CD4-positive, alpha-beta T cell treated with Interleukin-15 for 4 hours (primary cell): ENCODE measurements around the gene ADAMTSL5.

Experiments
- DNase-seq: peaks from one replicate; pipeline ENCODE4 v3.0.0-alpha.2; 2020; ENCODE audit warnings: low spot score

ADAMTSL5 gene

DNA sequence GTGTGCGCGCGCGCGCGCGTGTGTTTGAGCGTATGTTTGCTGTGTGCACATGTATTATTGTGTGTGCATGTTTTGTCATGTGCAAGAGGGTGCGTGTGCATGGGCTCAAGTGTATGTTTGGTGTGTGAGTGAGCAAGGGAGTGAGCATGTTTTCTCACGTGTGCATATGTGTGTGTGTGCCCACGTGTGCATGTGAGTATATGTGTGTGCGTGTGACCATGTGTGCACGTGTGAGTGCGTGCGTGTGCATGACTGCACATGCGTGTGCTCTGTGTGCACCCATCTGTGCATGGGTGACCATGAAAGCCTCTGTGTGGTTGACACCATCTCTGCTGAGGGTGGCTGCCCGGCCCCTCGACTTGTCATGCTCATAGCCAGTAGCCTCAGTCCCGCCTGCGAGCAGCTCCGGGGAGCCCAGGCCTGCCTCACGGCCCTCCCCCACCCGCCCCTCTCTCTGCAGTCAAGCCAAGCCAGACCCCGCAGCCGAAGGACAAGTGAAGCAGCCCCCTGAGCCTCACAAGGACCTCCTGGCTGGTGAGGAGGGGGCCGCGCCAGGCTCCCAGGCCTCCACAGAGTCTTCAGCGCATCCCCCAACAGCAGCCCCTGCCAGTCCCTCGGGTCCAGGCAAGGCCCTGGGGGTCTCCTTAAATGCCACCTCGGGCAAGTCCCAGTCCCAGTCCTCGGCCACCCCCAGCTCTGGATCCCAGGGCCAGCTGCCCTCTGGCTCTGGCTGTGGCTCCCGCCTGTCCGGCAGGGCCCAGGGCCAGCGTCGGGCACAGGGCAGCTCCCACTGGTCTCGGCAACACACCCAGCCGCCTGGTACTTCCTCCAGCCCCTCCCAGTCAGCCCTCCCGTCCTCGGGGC lies 15.9 kb downstream of the ADAMTSL5 start:
- no peak for DNase-seq

DNA sequence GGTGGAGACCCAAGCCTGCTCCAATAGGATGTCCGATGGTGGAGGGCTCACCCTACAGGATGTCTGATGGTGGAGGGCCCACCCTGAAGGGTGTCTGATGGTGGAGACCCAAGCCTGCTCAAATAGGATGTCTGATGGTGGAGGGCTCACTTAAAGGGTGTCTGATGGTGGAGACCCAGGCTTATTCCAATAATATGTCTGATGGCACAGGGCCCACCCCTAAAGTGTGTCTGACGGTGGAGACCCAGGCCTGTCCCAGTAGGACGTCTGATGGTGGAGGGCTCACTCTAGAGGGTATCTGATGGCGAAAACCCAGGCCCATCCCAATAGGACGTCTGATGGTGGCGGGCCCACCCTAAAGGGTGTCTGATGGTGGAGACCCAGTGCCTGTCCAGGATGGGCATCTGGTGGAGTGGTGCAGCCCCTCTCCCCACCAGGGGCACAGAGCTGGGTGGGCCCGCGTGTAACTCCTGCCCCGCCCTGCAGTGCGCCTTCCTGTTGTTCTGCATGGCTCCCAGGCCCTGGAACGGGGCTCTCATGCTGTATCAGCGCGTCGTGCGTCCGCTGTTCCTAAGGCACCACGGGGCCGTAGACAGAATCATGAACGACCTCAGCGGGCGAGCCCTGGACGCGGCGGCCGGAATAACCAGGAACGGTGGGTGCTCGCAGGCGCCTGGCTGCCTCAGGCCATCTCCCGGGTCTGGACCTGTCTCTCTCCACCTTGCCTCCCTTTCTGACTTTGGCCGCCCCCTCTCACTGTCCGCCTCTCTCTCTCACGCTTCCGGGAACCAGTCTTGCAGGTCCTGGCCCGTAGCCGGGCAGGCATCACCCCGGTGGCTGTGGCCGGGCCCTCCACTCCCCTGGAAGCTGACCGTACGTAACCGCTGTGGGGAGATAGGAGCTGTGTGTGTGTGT lies 16.8 kb downstream of the ADAMTSL5 start:
- DNase-seq: no peak

DNA sequence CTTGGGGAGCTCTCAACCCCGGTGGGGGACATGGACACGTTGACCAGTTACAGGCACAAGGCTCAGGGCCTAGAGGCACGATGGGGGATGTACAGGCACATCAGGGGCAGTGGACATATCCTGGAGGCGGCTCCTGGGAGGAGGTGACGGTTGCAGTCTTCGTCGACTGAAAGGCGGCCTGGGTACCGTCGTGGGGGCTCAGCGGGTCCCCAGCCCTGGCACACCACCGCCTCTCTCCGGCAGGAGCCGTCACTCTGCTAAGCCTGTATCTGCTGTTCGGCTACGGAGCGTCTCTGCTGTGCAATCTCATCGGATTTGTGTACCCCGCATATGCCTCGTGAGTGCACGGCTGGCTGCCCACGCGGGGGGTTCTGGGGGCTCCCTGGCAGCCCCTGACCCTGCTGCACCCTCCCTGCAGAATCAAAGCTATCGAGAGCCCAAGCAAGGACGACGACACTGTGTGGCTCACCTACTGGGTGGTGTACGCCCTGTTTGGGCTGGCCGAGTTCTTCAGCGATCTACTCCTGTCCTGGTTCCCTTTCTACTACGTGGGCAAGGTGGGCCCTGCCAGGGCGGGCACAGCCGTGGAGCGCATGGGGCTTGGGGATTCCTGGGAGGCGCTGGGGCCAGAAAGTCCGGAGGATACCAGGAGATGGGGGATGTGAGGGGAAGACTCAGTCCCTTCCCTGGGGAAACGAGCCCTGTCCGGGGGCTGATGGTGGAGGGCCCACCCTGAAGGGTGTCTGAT lies 17.6 kb downstream of the ADAMTSL5 start:
- DNase-seq: no peak

DNA sequence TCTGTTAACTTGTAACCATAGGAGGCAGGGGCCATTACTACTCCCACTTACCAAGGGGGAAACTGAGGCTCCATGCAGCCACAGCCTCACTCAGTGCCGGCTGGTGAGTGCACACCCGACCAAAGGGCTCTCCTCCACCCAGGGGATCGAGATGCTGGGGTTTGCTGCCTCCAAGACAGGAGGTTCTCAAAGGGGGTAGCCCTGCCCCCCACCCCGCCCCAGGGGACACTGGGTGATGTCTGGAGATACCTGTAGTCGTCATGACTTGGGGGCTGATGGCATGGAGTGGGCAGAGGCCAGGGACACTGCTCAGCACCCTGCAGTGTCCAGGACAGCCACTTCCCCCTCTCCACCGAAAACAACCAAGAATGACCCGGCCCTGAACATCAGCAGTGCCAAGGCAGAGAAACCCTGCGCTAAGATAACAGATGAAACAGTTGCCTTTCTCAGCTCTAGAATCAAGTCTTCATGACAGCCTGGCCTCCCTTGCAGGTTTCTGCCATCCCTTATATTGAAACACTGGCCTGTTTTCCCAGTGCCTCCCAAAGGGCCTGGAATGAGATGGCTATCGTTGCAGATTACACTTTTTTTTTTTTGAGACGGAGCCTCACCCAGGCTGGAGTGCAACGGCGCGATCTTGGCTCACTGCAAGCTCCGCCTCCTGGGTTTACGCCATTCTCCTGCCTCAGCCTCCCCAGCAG lies 18.6 kb downstream of the ADAMTSL5 start:
- no peak for DNase-seq

DNA sequence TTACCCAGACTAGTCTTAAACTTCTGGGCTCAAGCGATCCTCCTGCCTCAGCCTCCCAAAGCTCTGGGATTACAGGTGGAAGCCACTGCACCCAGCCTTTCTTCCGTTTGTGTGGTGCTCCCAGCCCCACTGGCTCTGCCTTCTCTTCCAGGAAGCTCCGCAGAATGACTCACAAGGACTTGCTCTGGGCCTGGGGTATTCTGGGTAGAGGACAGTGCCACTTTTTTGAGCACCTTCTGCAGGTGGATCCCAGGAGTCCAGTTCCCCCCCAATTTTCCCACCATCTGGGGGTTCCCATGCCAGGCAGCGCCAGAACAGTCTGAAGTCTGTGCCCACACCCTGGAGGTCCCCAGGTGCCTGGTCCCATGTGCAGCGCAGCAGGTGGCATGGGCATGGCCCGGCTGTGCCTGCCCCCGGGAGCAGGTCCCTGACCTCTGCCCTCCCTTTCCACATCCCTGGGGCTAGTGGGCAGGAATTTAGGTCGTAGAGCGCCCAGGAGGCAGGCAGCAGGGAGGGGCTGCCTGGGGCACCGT lies 20.3 kb downstream of the ADAMTSL5 start:
- DNase-seq: no peak

DNA sequence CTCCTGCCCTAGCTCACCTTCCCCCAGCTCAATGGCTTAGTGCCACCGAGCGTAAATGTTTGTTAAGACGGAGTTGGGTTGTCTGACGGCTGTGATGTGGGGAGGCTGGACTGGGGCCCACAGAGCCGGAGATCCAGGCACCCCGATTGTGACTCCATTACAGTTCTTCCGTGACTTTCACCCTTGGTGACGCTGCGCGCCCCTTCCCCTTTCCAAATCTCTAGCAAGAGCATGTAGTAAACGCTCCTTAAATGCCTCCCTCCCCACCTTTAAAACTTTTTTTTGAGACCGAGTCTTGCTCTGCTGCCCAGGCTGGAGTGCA lies 21.0 kb downstream of the ADAMTSL5 start:
- no peak for DNase-seq

DNA sequence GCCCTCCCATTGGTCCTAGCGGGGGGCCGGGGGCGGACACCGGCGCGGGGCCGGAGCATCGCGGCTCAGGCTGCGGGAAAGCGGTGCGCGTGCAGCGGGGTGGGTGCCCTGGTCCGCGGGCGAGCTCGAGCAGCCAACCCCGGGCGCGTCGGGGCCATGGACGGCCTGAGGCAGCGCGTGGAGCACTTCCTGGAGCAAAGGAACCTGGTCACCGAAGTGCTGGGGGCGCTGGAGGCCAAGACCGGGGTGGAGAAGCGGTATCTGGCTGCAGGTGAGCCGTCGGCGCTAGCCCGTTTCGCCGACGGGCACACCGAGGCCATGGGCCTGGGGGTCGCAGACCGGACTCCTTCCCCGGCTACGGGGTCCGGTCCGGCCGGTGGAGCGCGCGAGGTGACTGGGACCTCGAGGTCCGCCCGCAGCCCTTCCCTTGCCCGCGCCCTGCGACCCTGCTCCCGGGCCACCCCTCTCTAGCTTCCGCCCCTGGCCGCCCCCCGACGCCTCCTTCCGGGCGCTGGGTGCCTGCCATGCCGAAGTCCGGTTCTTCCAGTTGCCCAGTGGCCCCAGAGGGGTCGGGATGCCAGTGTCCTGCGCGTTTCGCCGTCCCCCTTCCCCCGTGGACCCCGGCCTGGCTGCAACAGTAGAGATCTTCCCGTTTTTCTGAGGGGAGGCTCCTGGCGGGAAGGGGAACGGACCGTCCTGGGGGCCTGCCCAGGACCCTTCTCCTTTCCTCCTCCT lies 21.5 kb downstream of the ADAMTSL5 start, which contains the start of gene REEP6:
Gene REEP6 (plus strand): TSS at position 68 of the 735 bp plus-strand sequence. CDS start 89 bp downstream, at position 157.
- DNase-seq: no peak

DNA sequence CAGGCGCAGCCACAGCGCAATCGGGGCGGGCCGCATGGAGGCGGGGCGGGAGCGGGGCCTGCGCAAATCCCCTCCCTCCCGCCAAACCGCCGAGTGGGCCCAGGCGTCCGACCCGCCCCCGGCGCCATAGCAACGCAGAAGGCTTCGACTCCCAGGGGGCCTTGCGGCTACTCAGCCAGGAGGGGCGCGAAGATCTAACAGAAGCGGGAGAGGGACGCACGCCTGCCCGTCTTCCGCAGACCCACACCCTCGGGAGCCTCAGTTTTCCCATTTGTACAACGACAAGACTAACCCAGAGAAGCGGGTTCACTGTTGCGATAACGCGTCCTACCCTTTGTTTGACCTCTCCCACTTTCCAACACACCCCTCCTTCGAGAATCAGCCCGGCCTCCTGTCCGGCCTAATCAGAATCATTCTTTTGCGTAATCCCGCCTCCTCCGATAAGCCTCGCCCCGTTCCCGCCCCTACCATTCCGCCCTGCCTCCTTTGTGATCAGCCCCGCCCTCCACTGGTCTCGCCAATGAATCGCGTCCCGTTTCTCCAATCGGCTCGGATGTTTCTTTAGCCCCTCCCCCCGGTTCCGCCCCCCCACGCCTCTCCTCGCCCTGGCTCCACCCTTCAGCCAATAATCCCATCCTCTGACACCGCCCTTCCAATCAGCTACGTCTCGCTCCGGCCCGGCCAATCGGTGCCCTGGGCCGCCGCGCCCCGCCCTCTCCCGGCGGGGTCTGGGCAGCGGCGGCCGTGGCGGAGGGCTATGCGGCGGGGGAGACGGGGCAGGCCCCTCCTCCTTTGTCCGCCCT lies 22.3 kb downstream of the ADAMTSL5 start, which contains the start of gene PCSK4:
Gene PCSK4 (minus strand): TSS at position 40 of the 803 bp plus-strand sequence. CDS start 4 bp downstream, at position 36.
- DNase-seq: peak; percentile 97

DNA sequence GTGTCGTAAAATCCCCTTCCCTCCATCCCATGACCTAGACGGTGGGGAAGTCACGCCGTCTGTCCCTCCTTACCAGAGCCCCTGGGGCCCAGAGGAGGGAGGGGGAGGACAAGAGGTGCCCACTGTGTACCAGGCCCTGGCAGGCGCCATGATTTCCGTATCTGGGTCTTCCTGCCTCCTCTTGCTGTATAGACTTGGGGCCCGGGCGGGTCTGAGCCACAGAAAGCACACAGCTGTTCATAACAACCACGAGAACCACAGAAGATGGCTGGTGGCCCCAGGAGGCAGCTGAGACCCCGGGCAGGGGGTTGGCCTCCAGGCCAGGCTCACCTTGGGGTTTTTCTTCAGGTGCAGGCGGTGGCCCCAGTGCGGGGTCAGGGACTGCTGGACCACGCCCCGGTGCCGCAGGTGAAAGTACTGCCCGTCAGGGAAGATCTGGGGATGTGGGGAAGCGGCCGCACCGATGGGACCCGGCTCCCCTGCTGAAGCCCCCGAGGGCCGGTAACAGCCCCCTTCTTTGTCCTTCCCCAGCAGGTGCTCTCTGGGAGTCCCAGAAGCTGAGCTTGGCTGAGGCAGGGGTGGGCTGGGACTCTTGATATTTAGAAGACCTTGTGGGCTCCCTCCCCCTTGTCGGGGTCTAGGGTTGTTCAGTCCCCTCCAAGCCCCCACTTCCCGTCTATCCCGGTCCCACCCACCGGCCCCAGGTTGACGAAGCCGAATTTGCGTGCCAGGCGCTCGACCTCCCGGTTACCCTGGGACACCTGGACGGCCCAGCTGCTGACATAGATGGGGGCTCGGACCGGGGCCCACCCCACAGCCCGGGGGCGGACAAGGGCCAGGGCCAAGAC lies 23.1 kb downstream of the ADAMTSL5 start:
- DNase-seq: no peak

DNA sequence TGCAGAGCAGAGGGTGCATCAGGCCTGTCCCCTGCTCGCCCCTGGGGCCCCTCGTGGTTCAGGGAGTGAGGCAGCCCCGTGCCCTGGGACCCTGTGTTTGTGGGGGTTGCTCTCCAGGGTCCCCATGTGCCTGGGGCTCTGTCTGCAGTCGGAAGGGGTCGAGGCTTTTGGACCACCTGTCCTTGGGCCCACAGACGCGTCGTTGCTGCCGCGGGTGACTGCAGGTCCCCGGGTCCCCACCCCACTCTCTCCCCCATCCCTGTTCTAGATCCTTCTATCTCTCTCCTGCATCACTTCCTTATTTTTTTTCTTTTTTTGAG lies 24.6 kb downstream of the ADAMTSL5 start:
- no peak for DNase-seq

DNA sequence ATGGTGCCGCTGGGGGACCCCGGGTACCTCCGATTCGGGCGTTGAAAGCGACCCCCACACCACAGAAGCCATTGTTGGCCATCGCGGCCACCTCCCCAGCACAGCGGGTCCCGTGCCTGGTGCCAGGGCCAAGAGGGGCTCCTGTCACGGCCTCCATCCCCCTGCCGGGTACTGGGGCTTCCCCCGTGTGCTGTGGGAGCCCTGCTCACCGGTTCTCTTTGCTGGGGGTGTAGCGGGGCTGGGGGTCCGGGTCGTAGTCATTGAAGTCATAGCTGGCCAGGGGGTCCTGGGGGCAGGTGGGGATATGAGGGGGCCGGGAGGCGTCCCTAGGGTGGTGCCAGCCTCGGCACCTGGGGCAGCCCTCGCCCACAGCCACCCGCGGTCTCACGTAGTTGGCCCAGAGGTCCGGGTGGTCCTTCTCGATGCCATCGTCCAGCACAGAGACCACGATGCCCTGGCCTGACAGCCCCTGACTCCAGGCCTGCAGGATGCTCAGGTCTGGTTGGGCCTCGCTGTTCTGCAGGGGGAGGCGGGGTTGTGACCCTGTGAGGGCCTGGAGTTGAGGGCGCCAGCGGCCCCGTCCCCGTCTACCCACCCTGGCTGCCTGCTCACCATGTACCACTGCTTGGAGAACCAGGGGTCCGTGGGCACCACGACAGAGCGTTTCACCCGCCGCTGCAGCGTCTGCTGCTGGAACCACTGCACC lies 25.1 kb downstream of the ADAMTSL5 start:
- no peak for DNase-seq

DNA sequence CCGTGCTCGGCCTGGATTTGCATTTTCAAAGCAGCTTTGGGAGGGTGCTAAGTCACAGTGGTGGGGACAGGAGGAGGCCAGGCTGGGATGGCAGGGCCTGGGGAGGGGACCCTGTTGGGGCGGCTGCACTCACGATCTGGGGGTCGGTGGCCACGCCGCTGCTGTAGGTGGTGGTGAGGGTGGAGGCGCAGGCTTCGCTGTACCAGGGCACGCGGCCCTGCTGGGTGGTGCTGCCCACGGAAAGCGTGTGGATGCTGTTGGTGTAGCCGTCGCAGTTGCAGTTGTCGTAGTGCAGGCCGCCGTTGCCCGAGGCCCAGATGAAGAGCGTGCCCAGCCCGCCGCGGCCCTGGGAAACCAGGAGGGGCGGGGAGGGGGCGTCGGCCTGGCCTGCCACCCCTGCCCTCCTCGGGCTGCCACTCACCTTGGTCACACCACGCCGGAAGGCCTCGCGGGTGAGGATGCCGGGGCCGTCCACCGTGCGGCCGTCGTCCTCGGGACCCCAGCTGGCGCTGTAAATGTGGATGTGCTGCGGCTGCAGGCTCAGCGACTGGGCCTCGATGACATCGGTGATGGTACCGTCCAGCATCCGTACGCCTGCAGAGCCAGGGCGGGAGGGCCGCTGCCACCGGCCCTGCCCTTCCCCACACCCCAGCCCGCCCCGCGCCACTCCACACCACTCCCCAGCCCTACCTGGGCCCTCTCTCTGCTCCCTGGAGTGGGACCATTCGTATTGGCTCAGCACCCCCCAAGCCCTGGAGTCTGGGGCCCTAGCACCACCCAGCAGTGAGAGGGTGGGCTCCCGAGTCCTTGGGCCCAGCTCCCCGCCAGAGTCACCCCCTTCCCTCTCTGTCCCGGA lies 25.9 kb downstream of the ADAMTSL5 start:
- DNase-seq: no peak

DNA sequence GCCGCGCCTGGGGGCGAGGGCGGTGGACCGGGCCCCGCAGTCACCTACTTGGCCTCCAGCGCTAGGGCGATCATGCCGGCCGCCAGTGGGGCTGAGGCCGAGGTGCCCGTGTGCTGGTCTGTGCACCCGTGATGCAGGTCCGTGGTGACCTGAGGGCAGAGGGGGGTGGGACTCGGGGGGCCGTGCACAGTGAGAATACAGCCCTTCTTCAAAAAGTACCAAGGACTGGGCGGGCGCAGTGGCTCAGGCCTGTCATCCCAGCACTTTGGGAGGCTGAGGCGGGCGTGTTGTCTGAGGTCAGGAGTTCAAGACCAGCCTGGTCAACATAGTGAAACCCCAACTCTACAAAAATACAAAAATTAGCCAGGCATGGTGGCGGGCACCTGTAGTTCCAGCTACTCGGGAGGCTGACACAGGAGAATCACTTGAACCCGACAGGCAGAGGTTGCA lies 28.8 kb downstream of the ADAMTSL5 start:
- no peak for DNase-seq

DNA sequence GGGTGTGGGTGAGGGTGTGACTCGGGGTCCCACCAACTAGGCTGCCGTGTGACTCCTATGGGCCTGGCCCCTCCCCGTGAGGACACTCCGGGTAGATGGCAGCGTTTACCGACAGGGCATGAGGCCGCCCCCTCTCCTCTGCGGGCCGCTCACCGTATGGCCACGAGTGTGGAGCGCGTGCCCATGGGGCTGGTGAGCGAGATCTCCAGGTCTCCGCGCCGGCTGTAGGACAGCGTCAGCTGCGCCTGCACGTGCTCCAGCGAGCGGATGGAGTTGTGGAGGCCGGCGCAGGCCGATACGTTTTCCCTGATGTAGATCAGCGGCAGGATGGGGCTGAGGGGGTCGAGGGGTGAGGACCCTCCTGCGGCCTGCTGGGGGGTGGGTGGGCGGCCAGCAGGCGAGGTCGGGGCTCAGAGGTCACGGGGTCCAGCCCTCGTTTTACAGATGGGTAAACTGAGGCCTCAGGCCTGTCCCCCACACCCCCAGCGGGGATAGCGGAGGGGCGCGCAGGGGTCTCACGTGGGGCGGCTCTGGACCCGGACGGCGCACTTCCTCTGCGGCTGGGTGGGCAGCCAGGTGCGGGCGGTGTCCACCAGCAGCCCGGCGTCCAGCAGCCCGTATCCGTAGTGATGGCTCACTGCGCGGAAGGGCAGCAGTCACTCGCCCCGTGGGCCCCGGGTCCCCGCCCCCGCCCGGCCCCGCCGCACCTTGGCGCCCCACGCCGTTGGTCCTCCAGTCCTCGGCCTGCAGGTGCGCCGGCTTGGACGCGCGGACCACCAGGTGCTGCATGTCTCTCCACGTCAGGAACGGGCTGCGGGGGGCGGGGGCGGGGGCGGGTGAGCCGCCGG lies 29.5 kb downstream of the ADAMTSL5 start:
- DNase-seq: no peak

DNA sequence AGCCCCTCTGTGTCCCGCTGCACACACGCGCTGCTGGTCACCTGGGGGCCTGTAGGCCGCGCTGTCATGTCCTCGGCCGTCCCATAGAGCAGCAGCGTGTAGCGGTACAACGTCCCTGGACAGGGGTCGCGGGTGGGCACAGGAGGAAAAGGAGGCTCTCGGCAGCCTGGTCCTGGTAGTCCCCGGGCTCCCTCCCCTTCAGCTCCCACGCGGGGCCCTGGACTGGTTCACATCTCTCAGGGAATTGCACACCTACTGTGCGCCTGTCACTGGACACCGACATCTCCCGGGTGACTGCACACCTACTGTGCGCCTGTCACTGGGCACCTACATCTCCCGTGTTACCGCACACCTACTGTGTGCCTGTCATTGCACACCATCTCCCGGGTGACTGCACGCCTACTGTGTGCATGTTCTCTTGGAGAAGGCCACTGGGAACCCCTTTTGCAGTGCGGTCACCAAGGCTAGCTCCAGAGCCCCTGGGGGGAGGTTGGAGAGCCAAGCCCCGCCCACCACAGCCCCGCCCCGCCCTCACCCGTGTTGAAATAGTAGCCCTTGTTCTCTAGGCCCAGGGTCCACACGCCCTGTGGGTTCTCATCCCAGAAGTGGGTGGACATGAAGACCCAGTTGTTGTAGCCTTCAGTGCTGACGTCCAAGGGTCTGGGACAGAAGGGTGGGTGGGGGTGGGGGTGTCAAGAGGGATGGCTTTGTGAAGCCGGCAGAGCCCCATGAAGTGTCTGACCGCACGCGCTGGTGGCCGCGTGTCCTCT lies 30.3 kb downstream of the ADAMTSL5 start:
- DNase-seq: no peak
